Stimulated activated naive CD8-positive, alpha-beta T cell treated with anti-CD3 and anti-CD28 coated beads, Interleukin-15, Interleukin-2, amounts not matched to agents 100 U/mL and 50 U/mL, for 24 hours (primary cell): ENCODE data around the gene AGPAT3.
A peak's percentile ranks its signal among the peaks of the same experiment; 100 is the strongest.

Experiments
- ATAC-seq: fragments of 150-1000 bp; cut with Tn5 transposase; one replicate; pipeline ENCODE4 v1.10.0; 2021
- DNase-seq: peaks from one replicate; pipeline ENCODE4 v3.0.0; 2021

The AGPAT3 gene

GRCh38 chr21:43907751-43908150 is 42.7 kb downstream of the AGPAT3 start:
- DNase-seq (no peak), ATAC-seq (no peak)

DNA sequence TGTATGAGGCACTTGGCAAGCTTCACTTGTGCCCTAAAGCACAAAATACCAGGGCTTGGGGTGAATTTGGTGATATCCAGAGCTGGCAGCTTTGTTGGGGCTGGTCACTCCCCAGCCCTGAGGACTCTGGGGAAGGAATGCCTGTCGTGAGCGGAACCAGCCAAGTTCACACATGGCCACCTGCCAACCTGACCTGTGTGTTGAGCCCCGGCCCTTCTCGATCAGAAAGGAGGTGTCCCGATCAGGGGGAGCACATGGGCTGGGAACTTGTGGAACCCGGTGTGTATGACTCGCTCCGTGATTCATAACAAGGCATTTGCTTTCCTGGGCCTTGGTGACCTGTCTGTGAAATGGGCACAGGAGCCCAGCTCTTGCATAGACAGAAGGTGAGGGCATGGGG is 43.1 kb downstream of the AGPAT3 start:
- ATAC-seq (no peak), DNase-seq (no peak)

DNA sequence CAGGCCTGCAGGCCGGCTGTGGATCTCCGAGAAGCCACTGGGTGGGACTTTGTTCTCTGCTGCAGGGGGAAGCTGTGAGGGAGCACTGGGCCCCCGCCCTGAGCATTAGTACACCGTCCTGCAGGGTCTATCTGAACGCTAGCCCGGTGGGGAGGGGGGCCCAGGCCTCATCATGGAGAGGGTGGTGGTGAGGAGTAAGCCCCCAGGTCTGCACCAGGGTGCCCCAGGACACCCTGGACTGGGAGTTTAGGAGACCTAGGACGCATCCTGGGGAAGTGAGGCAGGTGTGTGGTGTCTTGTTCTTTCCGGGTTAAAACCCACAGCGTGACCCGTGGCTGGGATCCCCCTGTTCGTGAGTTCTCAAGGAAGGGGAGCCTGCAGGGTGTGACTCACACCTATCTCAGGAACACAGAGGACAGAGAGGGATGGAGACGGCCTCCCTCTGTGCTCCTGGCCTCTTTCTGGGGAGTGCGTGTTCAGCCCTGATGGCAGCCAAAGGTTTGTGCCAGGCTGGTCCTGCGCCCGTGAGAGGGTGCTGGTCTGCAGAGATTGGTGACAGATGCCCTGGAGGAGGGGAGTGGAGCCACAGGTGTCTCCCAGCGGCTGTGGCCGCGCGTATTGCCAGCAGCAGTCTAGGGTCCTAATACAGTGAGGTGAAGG is 44.8 kb downstream of the AGPAT3 start:
- ATAC-seq, result peak; percentile 17
- DNase-seq, result no peak

GRCh38 chr21:43910460-43910859 is 45.4 kb downstream of the AGPAT3 start:
- ATAC-seq (no peak), DNase-seq (no peak)

GRCh38 chr21:43911015-43911934 is 46.3 kb downstream of the AGPAT3 start:
- DNase-seq (no peak), ATAC-seq (no peak)

- ATAC-seq (no peak), DNase-seq (no peak)
Measured at GRCh38 chr21:43911935-43912487, 47.0 kb downstream of the AGPAT3 start.

GRCh38 chr21:43912500-43912899 is 47.5 kb downstream of the AGPAT3 start:
- DNase-seq (no peak), ATAC-seq (no peak)

DNA sequence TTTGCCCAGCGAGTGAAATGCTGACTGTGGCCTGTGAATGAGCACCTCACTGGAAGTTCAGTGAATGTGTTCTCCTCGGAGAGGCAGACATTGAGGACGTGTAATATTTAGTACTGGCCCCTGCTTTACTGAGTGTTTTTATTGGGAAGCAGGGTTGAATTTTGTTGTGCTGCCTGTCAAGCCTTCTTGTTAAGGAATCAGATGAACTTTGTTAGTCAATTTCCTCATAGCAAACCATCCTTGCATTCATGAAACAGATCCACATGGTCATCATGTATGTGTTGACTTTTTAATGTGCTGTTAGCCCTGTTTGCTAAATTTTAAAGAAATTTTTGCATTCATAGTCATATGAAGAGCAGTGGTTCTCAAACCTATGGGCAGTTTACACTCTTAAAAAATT is 47.9 kb downstream of the AGPAT3 start:
- ATAC-seq, result no peak
- DNase-seq, result no peak

- ATAC-seq (no peak), DNase-seq (peak; percentile 28)
Measured at GRCh38 chr21:43913928-43914327, 48.9 kb downstream of the AGPAT3 start.

DNA sequence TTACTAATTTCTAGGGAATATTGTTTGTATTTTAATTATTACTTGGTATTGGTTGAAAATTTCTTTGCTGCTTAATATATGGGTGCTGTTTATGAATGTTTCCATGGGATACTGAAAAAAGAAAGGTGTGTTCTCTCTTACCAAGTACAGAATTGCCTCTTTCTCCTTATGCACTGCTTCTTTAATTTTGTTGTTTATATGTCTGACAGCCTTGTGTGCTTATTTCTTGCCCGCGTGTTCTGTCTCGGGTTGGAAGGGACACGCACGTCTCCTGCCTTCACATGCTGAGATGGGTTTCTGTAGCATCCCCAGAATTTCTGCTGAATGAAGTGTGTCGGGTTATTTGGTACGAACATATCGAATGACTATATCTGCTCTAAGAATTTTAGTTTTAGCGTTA is 51.1 kb downstream of the AGPAT3 start:
- ATAC-seq, result no peak
- no peak for DNase-seq

DNA sequence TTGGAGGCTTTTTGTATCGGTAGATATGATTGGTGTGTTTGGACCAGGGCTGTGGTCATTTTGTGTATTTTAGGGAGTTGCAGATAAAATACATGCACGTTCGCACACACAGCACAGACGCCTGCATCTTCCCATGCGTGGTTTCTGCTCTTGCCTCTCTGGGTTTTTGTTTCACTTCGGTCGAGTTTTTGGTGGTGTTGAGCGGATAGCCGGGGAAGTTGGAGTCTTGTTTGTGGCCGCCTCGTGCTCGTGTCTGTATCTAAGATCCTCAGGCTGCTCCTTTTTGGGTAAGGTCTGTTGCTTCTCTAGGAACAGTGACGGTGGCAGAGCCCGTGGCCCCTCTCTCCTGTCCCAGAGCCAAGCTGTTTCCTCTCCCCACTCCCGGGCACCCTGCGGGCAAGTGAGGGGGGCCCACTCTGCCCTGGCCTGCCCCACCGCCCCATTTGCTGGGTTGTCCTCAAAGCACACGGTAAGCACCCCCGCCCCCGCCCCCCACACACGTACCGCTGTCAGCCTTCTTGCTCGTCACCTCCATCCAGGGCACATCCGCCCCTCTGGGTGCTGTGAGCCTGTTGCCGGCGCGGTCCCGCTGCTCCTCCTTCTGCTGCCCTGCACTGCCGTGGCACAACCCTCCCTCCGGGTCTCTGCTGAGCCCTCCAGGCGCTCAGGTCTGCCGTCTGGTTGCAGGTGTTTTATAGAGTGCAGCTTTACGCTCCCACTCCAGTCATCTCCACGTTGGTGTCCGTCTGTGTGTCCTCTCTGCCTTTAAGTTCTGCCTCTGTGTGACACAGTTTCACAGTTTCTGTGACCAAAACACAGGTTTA is 51.9 kb downstream of the AGPAT3 start:
- peak; percentile 68 for DNase-seq

DNA sequence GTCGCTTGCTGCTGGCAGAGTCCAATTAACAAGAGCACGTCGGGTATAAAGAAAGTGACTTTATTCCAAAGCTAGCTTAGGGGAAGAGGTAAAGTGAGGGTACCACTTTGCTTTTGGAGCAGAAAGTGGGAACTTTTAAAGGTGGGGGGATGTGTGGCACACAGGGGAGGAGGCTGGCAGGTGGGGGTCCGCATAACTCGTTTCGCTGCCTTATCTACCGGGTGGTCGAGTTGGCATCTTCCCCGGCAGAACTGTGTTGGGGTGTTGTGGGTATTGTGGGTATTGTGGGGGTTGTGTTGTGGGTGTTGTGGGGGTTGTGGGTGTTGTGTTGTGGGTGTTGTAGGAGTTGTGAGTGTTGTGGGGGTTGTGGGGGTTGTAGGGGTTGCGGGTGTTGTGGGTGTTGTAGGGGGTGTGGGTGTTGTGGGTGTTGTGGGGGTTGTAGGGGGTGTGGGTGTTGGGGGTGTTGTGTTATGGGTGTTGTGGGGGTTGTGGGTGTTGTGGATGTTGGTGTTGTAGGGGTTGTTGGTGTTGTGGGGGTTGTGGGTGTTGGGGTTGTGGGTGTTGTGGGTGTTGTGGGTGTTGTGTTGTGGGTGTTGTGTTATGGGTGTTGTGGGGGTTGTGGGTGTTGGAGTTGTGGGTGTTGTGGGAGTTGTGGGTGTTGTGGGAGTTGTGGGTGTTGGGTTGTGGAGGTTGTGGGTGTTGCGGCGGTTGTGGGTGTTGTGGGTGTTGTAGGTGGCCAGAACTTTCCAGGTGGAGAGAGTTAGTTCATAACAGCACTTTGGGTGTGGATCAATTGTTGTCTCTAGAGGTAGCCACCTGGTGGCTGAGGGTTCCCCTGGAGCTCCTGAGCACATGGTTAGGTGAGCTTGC is 52.7 kb downstream of the AGPAT3 start:
- DNase-seq (peak; percentile 38), ATAC-seq (peak; percentile 19)

More for the DNA sequence above, 51.9 kb downstream of the AGPAT3 start:
- ATAC-seq, result peak; percentile 71

DNA sequence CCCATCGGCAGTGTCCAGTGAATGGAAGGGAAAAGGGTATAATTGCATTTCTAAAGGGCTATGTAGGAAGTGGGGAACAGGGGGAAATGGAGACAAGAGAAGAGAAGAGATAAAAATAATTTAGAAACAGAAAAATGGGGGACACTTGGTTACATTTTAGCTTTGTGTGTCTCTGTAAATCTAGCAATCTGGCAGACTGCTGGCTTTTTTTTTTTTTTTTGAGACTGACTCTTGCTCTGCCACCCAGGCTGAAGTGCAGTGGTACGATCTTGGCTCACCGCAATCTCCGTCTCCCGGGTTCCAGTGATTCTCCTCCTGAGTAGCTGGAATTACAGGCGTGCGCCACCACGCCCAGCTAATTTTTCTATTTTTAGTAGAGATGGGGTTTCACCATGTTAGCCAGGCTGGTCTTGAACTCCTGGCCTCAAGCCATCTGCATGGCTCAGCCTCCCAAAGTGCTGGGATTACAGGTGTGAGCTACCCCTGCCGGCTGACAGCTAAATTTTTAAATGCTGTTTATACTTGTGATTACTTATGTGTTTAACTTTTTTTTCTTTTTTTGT is 53.4 kb downstream of the AGPAT3 start:
- DNase-seq (no peak), ATAC-seq (no peak)

GRCh38 chr21:43919283-43919682 is 54.3 kb downstream of the AGPAT3 start:
- ATAC-seq (no peak), DNase-seq (no peak)

- DNase-seq (no peak), ATAC-seq (no peak)
Measured at GRCh38 chr21:43919871-43920801, 55.1 kb downstream of the AGPAT3 start.

GRCh38 chr21:43921571-43921978 is 56.6 kb downstream of the AGPAT3 start:
- ATAC-seq, result peak; percentile 19
- peak; percentile 33 for DNase-seq

- ATAC-seq, result peak; percentile 73
- peak; percentile 66 for DNase-seq
Measured at GRCh38 chr21:43921979-43922945, 57.2 kb downstream of the AGPAT3 start.

GRCh38 chr21:43922949-43923348 is 57.9 kb downstream of the AGPAT3 start:
- ATAC-seq, result no peak
- DNase-seq, result no peak

DNA sequence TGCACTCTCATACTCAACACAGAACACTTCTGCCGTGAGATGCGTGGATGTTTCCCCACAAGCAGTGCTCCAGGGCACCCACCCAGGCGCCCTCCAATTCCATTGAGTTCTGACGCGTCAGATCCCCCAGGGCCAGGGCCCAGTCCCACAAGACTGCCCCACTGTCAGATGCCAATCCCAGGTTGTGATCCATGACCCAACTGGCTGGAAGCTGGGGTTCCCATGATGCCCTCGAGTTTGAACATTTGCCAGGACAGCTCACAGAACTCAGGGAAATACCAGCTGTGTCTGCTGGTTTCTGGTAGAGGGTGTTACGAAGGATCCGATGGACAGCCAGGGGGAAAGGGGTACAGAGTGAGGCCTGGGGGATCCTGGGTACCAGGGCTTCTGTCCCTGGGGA is 58.4 kb downstream of the AGPAT3 start:
- DNase-seq (no peak), ATAC-seq (no peak)
